NCI-H2029 treated with DMSO at 0.1 percent for 48 hours (cell line): Measurements from ENCODE around the gene CNNM4.

Experiments used
- DNase-seq: peaks from one replicate; lab custom pipeline; 2025; lab: John Stamatoyannopoulos, UW

Gene CNNM4

DNA sequence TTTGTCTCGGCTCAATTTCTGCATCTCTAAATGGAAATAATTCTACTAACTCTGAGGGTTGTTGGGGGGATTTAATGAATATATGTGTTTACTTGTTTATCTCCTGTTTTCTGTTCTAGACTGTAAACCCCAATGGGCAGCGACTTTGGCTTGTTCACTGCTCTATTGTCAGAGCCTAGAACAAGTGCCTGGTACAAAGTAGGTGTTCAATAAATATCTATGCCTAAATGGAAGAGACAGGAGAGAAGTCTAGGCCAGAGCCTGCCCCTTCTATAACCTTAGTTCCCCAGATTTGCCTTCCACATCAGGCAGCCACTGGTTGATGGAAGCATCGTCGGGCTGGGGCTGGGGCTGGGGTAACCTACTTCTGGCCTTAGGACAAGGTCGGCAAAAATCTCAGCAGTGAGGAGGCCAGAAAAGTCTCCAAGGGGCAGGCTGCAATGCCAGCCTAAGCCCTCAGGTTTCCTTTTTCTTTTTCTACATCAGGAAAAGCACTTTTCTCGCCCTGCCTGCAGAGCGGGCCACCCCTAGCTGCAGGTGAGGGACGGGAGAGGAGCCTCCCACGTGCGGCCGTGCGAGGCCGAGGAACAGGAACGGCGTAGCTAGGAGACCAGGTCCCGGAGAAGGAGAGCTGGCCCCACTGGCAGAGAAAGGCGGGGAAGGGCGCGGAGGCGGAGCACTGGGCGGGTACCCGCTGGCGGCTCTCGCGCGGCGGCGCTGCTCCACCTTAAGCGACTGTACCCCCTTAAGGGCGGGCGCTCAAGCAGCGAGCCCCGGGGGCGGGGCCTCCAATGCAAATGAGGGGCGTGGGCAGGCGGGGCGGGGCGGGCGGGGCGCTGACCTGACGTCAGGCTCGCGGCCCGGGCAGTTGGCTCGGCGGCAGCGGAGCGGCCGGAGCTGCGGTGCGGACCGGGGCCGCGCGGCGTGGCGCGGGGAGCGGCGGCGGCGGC is at the start of gene CNNM4:
Gene CNNM4, plus strand, starts transcription at position 867 of the 950 bp plus-strand sequence. CDS start 98 bp downstream, outside the sequence.
- peak; percentile 49 for DNase-seq

DNA sequence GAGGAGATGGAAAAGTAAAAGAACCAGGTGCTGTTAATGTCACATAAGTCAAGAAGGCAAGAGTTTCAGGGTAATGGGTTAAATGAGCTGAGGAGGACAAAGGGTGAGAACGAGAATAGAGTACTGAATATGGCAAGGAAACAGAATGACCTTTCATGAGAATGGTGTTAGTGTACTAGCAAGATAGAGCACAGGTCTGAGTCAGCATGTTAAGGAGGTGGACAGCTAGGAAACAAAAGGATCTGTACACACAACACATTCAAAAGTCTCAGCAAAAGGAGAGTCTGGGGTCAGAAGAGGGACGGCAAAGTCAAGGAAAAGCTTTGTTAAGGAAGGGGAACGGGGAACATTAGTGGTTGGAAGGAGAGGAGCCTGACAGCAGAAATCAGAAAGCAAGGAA is 49.7 kb upstream of the CNNM4 start:
- DNase-seq, result no peak

DNA sequence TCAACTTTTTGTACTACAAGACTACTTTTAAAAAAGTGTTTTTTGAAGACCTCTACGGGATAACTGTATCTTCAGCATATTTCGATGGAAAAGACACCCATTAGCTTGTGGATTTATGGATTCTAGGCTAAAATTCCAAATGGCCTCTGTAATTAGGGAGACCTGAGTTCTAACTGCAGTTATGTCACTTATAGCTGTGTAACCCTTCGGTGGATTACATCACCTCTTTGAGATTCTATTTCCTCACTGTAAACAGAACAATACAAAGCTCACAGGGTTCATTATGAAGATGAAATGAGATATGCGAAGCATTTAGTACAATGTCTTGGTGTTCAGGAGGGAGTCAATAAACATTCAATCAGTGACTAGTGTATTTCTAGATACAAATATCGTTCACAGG is 45.0 kb upstream of the CNNM4 start:
- DNase-seq, result no peak

DNA sequence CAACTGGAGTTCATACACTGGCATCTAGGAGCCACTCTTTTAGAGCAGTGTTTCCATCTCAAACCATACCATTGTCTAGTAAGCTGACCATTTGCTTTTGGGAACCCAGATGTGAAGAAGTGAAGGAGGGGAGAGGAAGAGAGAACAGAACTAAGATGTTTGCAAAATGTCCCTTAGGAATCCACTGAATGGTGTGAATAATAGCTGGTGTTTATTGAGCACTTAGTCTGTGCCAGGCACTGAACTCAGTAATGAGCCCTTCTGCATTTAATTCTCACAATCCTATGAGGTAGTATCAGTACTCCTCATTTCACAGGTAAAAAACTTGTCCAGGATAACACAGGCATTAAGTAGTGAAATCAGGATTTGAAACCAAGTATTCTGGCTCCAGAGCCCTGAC is 44.3 kb upstream of the CNNM4 start:
- DNase-seq, result no peak

DNA sequence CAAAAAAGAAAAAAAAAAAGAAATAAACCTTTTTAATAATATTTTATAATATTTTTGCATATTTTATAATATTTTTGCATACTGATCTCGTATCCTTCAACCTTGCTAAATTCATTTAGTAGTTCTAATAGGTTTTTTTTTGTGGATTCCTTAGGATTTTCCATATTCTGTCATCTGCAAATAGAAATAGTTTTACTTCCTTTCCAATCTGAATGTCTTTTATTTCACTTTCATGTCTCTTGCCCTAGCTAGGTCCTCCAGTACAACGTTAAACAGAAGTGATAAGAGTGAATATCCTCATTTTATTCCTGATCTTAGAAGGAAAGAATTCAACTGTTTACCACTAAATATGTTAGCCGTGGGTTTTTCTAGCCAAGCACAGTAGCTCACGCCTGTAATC is 34.6 kb upstream of the CNNM4 start:
- no peak for DNase-seq

DNA sequence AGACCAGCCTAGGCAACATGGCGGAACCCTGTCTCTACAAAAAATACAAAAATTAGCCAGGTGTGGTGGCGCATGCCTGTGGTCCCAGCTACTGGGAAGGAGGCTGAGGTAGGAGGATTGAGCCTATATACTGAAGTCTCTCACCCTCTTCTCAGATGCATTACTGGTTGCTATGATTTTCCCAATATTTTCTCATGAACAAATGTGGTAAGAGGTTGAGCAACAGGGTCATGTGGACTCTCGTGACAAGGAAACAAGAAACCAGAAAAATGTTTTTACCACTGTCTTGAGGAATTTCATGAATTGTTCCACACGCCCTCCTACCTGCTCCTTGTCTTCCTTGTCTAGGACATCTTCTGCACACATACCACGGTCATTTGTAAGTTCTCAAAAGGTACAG is 33.3 kb upstream of the CNNM4 start:
- no peak for DNase-seq

DNA sequence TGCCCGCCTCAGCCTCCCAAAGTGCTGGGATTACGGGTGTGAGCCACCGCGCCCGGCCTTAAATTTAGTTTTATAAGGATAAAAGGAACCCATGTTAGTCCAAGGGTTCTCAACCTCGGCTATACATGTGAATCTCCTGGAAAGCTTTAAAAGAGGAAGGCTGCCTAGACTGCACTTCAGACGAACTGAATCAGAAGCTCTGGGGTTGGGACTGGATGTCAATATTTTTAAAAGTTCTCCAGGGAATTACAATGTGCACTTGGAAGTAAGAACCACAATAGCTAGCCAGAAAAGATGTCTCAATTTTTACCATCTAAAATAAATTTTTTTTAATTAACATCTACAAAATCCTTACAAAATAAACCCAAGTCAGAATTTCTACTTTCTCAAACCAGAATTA is 31.0 kb upstream of the CNNM4 start:
- no peak for DNase-seq

DNA sequence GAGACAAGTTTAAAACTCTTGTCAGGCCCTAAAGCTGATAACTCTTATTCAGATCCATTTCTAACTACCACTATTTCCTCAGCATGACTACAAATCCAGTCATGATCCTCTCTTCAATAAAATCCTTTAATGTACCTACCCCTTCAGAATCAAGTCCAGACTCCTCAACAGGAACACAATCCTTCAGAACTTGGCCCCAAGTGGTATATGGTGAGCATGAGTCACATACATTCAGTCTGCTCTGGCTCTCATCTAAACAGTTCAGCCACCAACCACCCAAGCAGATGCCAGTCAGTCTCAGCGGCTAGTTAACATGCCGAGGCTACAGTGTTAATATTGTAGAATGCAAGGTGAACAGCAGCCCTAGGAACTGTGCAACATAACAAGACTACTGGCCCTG is 30.5 kb upstream of the CNNM4 start:
- DNase-seq, result no peak

DNA sequence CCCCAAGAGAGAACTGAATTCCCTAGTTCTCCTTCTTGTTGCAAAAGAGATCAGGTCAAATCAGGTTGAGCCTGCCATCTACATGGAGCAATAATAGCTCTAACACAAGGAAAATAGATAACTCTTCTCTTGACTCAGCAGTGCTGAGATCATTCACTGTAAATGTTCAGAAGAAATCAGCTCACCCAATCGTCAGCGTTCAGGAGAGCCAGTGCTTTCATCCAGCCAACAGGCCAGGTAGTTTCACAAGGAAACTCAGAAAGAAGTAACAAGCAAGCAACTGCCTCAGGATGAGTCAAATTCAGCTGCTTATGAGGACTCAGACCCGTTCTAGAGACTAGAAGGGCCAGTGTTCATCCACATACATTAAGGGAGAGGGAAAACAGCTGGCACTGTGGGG is 26.8 kb upstream of the CNNM4 start:
- no peak for DNase-seq

DNA sequence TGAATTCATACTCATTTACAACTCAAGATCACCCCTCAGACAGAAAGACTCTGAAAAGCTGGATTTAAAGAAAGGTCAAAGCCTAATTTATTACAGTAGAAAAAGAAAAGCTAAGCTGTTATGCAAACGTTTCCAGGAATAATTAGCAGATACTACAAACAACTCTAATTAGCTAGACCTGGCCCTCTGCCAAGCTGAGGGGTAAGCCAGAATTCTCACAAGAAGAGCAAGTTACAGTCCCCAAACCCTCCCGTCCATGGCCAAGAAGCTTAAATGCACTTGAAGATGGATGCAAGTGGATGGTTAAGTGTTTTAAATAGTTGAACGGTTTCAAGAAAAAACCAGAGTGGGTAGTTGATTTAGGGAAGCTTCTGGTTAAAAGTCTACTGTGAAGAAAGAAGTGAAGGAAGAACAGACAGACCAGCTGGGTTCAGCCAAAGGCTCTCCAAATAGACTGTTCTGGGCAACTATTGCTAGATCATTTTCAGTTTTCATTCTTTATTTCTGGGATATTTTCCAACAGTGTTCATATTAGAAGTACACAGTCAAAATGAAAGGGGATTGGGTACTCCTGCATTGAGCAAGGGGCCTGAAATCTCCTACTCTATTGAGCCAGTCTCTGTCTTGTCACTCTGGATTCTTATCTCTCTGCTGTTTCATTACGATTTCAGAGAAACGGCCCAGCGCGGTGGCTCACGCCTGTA is 25.7 kb upstream of the CNNM4 start:
- no peak for DNase-seq

DNA sequence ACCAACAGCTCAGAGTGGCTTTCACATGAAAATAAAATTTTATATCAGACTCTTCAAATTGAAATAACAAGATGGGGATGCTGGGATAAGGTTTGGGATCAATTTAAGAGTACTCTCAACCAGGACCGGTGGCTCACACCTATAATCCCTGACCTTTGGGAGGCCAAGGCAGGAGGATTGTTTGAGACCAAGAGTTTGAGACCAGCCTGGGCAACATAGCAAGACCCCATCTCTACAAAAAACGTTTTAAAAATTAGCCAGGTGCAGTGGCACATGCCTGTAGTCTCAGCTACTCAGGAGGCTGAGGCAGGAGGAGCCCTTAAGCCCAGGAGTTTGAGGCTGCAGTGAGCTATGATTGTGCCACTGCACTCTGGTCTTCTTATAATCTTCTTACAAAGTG is 23.5 kb upstream of the CNNM4 start:
- no peak for DNase-seq

DNA sequence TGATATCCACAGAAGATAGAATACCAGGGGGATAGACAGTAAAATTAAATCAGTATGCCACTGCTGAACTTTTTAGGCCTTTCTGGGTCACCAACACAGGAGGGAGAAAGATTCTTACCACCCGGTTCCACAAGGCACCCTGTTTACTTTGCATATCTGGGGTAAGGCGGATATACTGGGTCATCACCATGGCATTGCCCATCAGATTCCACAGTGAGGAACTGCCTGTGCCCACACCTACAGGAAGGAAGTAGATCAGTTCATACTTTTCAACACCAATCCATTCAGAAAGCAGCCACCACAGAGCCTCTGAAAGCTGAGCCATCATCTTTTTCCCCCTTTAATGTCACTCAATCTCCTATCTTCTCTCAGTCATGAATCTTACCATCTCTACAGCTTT is 22.9 kb upstream of the CNNM4 start:
- DNase-seq, result no peak

DNA sequence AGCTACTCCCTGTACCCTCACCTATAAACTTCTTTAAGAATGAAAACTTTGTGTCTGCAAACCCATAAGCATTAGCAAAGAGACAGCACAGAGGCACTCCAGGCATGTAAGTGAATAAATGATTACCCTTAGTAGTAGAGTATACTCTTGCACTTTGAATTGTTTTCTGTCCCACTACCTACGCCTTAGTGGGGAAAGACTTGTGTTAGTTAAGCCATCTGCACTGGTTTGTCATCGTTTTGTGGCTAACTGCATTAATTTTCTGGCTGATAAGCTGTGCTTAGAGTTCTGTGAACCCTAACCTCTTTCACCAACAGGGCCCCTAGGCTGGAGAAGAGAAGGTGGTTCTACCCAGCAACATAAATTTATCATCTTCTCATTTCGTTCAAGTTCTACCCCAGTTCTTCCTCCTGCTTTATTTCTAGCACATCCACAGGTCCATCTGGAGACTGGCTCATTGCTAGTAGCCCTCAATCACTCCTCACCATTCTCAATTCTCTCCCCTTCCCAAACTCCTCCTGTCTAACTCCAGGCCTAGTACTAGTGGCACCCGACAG is 21.5 kb upstream of the CNNM4 start:
- DNase-seq, result no peak

DNA sequence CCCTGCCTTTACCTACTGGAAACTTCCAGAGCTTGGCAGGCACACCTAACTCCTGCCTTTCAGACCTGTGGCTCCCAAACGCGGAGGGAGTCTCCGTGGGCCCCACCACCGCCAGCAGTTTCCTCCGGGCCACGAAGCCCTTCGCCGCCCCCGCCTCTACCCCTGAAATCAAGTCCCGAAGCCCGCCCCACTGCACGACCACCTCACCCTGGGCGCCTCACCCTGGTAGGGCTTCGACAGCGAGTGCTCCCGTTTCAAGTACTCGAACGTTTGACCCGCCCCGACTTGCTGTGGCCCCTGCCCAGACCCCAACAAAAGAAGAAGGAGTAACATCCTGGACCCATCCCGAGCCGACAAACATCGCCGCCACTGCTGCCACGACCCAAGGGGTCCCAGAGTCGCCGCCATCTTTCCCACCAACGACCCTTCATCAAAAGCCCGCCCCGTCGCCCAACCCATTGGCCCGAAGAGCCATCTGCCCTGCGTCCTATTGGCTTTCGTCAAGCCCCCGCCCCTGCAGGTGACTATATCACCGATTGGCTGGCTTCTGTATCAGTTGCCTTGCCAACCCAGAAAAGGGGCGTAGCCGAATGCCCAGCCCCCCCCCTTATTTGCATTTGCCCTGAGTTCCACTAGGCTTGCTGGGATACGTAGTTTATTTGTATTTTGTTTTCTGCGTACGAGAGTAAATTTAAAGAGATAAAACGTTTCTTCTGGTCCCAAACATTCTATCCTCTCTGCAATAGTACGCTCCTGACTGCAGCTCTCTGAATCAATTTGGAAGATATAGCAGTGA is 20.9 kb upstream of the CNNM4 start, which contains the start of gene LMAN2L:
Gene LMAN2L, minus strand, starts transcription at position 432 of the 796 bp plus-strand sequence. Its CDS starts 24 bp downstream, at position 408.
- DNase-seq, result peak; percentile 84

DNA sequence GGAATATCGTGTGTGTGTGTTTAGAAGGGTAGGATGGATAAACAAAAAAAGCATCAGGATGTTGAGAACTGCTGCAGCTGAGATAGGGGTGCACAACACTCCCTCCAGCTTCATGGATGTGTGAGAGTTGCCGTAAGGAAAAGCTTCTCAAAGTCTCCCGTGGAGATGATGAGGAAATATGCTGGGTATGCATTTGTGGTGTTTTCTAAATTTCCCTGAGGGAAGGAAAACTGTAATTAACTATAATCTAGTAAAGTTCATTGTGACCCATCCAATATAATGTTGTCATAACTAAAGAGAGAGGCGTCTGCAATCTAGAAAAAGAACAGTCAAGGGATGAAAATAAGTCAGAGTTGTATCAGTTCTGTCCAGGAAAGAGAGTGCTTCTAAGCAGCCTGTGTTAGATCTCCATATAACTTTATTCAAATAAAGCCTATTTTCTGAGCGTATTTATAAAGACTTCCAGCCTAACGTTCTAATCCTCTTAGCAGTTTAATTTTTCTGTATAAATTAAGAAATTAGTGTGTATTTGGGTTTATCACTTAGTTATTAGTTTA is 13.6 kb upstream of the CNNM4 start:
- no peak for DNase-seq

DNA sequence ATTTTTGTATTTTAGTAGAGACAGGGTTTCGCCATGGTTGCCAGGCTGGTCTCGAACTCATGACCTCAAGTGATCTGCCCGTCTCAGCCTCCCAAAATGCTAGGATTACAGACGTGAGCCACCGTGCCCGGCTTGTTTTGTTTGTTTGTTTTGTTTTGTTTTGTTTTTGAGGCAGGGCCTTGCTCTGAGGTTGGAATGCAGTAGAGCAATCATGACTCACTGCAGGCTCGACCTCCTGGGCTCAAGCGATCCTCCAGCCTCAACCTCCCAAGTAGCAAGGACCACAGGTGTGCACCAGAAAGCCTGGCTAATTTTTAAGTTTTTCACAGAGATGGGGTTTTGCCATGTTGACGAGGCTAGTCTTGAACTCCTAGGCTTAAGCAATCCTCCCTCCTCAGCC is 8.9 kb upstream of the CNNM4 start:
- DNase-seq, result no peak

DNA sequence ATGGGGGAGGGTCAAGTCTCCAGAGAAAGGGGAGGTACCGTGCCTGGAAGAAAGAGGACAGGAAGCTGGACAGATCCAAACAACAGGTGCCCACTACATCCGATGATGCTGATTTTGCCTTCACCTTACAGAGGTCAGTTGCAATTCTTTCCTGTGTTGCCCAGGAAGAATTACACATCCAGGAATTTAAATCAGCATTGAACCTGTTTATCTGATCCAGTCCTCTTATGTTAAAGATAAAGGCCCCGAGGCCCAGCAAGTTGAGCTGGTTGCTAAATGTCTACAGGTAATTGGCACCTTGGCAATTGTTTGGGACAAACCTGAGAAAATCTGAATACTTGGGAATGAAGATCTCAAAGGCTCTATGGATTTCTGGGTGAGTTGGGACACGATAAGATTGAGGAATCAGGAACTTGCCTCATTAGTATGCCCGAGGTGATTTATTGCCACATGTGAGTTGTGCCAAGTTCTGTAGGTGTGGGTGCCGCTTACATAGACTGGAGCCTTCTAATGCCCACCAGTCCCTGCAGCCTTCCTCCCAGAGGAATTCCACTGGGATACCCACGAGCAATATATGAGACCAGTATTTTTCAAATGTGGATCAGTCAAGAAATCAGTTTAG is 6.9 kb upstream of the CNNM4 start:
- DNase-seq, result no peak

DNA sequence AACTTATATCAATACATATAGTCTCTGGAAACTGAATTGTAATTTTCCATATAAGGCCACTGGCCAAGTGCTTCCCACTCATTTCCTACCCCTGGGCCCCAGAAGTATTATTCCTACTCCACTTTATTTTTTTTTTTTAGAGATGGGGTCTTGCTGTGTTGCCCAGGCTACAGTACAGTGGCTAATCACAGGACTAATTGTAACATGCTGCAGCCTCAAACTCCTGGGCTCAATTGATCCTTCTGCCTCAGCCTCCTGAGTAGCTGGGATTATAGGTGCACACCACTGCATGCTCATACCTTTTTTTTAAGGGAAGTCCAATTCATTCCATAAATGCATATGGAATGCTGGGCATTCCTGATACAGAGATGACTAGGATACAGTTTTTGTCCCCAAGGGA is 6.4 kb upstream of the CNNM4 start:
- no peak for DNase-seq

DNA sequence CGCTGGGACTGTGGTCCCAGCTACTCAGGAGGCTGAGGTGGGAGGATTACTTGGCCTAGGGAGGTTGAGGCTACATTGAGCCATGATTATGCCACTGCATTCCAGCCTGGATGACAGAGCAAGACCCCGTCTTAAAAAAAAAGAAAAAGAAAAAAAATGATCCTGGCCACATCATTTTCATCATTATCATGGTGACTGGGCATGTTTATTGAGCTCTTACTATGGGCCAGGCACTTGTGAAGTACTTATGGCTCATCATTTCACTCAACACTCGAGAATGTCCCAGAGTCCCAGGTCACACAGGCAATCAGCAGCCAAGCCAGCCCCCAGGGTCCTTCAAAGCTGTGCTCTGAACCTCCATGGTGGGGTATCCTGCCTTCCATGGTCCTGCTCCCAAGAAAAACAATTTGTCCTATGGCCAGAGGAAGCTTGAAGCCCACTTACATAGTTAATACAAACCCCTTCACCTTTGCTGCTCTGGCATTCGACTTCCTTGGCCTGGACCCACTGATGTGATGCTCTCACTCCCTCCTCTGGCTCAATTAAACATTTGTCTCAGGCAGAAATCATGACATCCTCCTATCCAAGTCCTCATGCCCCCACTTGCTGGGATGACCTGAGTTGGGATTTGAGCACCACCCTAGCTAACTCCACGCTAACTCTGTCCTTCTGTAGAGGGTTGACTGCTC is 3.8 kb upstream of the CNNM4 start:
- DNase-seq, result no peak

DNA sequence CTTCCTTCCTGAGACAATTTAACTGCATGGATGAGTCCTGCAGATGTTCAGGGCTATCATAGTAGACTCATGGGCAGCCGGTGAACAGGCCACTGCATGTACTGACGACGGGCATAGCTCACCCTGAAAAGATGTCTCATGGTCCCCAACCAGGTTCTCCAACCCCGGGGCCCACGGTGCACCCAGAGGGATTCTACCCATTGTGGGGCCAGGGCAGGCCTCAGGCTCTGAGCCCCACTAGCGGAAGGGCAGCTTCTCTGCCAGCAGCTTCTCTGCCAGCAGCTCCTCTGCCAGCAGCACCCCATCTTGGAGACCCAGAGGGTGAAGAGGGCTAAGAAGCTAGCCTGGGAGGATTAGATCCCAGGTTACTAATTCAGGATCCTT is 3.2 kb upstream of the CNNM4 start:
- no peak for DNase-seq

DNA sequence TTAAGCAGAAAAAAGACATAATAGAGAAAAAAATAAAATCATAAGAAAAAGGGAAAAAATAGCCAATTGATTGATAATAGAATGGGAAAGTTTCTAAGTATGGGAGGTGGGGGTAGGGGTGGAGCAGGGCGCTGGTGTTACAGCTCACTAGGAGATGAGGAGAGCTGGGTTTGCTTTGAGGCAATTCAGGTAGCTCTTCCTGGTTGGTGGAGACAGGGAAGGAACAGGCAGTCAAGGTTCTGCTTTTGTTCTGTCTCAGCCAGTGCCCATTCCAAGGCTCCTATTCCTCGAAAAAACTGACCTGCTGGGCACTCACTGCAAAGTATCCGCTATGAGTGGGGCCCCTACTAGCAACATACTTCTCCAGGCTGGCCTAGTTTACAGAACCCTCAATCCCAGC is 1.7 kb upstream of the CNNM4 start:
- DNase-seq, result no peak
